OCI-LY1 (cell line): ENCODE results near the gene ARHGAP44.

Experiments used
- H2AFZ ChIP-seq: fragments of 200-600 bp; sonication (generic), shearing (Covaris generic); 2 replicates; pipeline ENCODE4 v1.6.0; 2014; ENCODE audit warnings: antibody characterized with exemption, mild to moderate bottlenecking, low read length
- H3F3A ChIP-seq: fragments of 200-600 bp; sonication (generic), shearing (Covaris generic); 2 replicates; pipeline ENCODE4 v1.6.0; 2014; ENCODE audit warnings: mild to moderate bottlenecking, antibody characterized with exemption, low read length, moderate library complexity; ENCODE audit not compliant: insufficient read depth
- H3K27ac ChIP-seq: fragments of 200-600 bp; sonication (generic); 2 replicates; pipeline ENCODE4 v1.5.1; 2014; ENCODE audit warnings: low read length, mixed run types, mild to moderate bottlenecking, low read depth; ENCODE audit not compliant: poor library complexity, severe bottlenecking
- H3K27me3 ChIP-seq: fragments of 200-600 bp; sonication (generic); 2 replicates; pipeline ENCODE4 v1.6.0; 2014; ENCODE audit warnings: antibody characterized with exemption, mild to moderate bottlenecking, low read length, moderate library complexity; ENCODE audit not compliant: insufficient read depth
- H3K36me3 ChIP-seq: fragments of 200-600 bp; sonication (generic); 2 replicates; pipeline ENCODE4 v1.6.1; 2014; ENCODE audit warnings: mild to moderate bottlenecking, antibody characterized with exemption, low read length, moderate library complexity, mixed read lengths; ENCODE audit not compliant: insufficient read depth
- H3K4me1 ChIP-seq: fragments of 200-600 bp; sonication (generic); 2 replicates; pipeline ENCODE4 v1.5.1; 2014; ENCODE audit warnings: mild to moderate bottlenecking, low read length, moderate library complexity; ENCODE audit not compliant: insufficient read depth, severe bottlenecking
- H3K4me2 ChIP-seq: fragments of 200-600 bp; sonication (generic), shearing (Covaris generic); 2 replicates; pipeline ENCODE4 v1.6.1; 2014; ENCODE audit warnings: low read length
- H3K4me3 ChIP-seq: fragments of 200-600 bp; sonication (generic); 2 replicates; pipeline ENCODE4 v1.5.1; 2014; ENCODE audit warnings: low read length, low read depth, mild to moderate bottlenecking, mixed read lengths; ENCODE audit not compliant: poor library complexity, severe bottlenecking
- H3K79me2 ChIP-seq: fragments of 200-600 bp; shearing (Covaris generic); 2 replicates; pipeline ENCODE4 v1.6.1; 2016; ENCODE audit warnings: mixed run types, low read length, mixed read lengths; ENCODE audit not compliant: insufficient read depth
- H3K9ac ChIP-seq: fragments of 200-600 bp; sonication (generic), shearing (Covaris generic); 2 replicates; pipeline ENCODE4 v1.6.1; 2014; ENCODE audit warnings: mild to moderate bottlenecking, low read length, mixed read lengths
- H3K9me2 ChIP-seq: fragments of 200-600 bp; sonication (generic), shearing (Covaris generic); 2 replicates; pipeline ENCODE4 v1.6.1; 2014; ENCODE audit warnings: low read depth, mild to moderate bottlenecking, low read length, mixed read lengths
- H3K9me3 ChIP-seq: fragments of 200-600 bp; shearing (Covaris generic); 2 replicates; pipeline ENCODE4 v1.6.1; 2014; ENCODE audit warnings: low read length, mixed read lengths
- H4K20me1 ChIP-seq: fragments of 200-600 bp; sonication (generic), shearing (Covaris generic); 2 replicates; pipeline ENCODE4 v1.6.0; 2016; ENCODE audit warnings: mild to moderate bottlenecking, low read length; ENCODE audit not compliant: insufficient read depth
- CTCF ChIP-seq: fragments of 200-600 bp; sonication (generic), shearing (Covaris generic); IDR thresholded peaks from 2 replicates; pipeline ENCODE4 v1.5.1; 2017; ENCODE audit warnings: mild to moderate bottlenecking, antibody characterized with exemption, low read length, moderate library complexity, mixed read lengths
- EZH2 ChIP-seq: fragments of 200-600 bp; sonication (generic), shearing (Covaris generic); IDR thresholded peaks from 2 replicates; pipeline ENCODE4 v1.8.0; 2017; ENCODE audit warnings: borderline replicate concordance, mixed run types, mild to moderate bottlenecking, antibody characterized with exemption, low read length, moderate library complexity, mixed read lengths

Gene ARHGAP44

GRCh38 chr17:13025258-13025627 is 235.9 kb downstream of the ARHGAP44 start:
- Histone ChIP-seq H4K20me1 (no peaks in the 10 kb centered on the region), H3F3A (no peaks in the 10 kb centered on the region), H3K4me2 (no peak overlapping the region), H2AFZ (no peak overlapping the region), H3K9me2 (no peaks in the 10 kb centered on the region), H3K27me3 (no peaks in the 10 kb centered on the region), H3K9ac (no peak overlapping the region), H3K9me3 (no peaks in the 10 kb centered on the region), H3K36me3 (no peaks in the 10 kb centered on the region), H3K79me2 (no peaks in the 10 kb centered on the region), H3K4me3 (no peak overlapping the region), H3K27ac (no peak overlapping the region), H3K4me1 (peaks cover 10% of the 10 kb centered on the region)
- no peak for TF ChIP-seq CTCF
- no peak for TF ChIP-seq EZH2

GRCh38 chr17:13025687-13026086 is 236.4 kb downstream of the ARHGAP44 start:
- H3F3A ChIP-seq: no peaks in the 10 kb centered on the region
- no peak overlapping the region for H3K9ac ChIP-seq
- H4K20me1 ChIP-seq: no peaks in the 10 kb centered on the region
- no peaks in the 10 kb centered on the region for H3K9me2 ChIP-seq
- H2AFZ ChIP-seq: no peak overlapping the region
- H3K27ac ChIP-seq: no peak overlapping the region
- peaks cover 10% of the 10 kb centered on the region for H3K4me1 ChIP-seq
- H3K4me2 ChIP-seq: no peak overlapping the region
- no peaks in the 10 kb centered on the region for H3K9me3 ChIP-seq
- no peak overlapping the region for H3K4me3 ChIP-seq
- no peaks in the 10 kb centered on the region for H3K27me3 ChIP-seq
- no peak for TF ChIP-seq CTCF
- TF ChIP-seq EZH2: no peak
- H3K36me3 ChIP-seq: no peaks in the 10 kb centered on the region
- H3K79me2 ChIP-seq: no peaks in the 10 kb centered on the region

GRCh38 chr17:13027246-13027645 is 237.9 kb downstream of the ARHGAP44 start:
- H3K9me3 ChIP-seq: no peaks in the 10 kb centered on the region
- H3K4me1 ChIP-seq: peaks cover 10% of the 10 kb centered on the region
- TF ChIP-seq CTCF (no peak), EZH2 (no peak)

More at GRCh38 chr17:13027246-13027645, 237.9 kb downstream of the ARHGAP44 start:
- Histone ChIP-seq H3K4me3 (no peak overlapping the region), H3K36me3 (no peaks in the 10 kb centered on the region), H4K20me1 (no peaks in the 10 kb centered on the region), H3K4me2 (no peak overlapping the region), H3K9me2 (no peaks in the 10 kb centered on the region), H3K9ac (no peak overlapping the region), H3K27me3 (no peaks in the 10 kb centered on the region), H3K27ac (no peak overlapping the region), H3F3A (no peaks in the 10 kb centered on the region), H3K79me2 (no peaks in the 10 kb centered on the region), H2AFZ (no peak overlapping the region)
